ENCODE results near the gene PSMG1.
"Not testable (repeated sequence)": the region's sequence is repeated elsewhere in the genome, so short reads cannot be mapped to it uniquely, and the experiment has no call there.

PSMG1 gene

DNA sequence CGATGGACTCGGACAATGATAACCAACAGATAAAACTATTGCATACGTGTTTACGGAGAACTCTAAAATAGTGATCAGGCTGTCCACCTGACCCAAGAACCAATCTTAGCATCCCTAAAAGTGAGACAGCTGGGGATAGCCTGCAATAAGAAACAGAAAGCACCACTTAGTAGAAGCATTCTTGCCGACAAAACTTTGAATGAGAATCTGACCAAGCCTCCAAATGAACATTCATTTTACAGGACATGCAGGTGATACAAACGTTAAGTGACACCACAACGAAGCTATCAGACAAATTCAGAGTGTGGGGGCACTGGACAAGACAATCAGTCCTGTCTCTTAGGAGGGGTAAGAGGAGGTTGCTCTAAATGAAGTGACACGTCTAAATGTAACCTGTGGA is 1.2 kb downstream of the PSMG1 start:
- FAIRE-seq, result no peak
- no peak for DNase-seq (ENCODE audit: insufficient read length, low spot score)
- no peak for TF ChIP-seq POLR2A (IDR thresholded peaks at IDR 0.05; ENCODE audit: low read depth, low read length)

DNA sequence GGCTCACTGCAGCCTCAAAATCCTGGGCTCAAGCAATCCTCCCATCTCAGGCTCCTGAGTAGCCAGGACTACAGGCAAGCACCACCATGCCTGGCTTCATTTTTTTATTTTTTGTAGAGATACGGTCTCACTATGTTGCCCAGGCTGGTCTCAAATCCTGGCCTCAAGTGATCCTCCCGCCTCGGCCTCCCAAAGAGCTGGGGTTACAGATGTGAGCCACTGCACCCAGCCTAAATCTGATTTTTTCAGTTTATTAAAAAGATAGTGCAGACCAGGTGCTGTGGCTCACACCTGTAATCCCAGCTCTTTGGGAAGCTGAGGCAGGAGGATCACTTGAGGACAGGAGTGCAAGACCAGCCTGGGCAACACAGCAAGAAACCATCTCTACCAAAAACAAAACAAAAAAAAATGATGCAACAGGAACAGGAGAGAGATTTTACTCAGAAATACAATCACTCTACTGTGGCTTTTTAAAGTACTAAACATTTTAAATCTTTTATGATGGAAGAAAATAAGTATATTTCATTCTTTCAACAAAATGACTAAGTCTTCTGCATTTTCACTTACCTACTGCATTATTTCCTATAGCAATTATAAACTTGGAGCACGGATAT is 1.9 kb downstream of the PSMG1 start:
- no peak for FAIRE-seq
- TF ChIP-seq POLR2A (IDR thresholded peaks at IDR 0.05; ENCODE audit: low read depth, low read length), result no peak

DNA sequence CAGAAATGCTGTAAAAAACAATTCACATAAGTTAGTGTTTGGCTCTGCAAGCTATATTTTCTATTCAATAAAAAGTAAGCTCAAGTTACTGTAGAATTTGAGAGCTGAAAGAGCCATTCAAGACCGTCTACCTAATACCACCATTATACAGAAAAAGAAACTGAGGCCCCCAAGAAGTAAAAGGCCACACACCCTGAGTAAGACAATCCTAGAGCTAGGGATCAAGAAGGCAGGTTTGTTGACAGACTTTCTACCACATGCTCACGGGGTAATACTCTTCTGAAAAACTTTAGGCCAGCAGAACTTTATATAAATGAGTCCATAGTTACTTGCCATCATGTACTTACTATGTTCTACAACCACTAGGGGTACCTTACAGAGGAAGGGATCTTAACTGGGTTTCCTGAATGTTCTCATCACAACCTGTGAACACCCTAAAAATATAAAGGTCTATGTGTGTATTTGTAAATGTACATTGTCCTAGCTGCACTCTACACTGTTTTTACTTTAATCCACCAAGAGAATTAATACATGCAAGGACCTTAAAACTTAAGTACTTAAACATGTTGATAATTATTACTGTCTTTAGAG is 2.7 kb downstream of the PSMG1 start:
- TF ChIP-seq POLR2A (IDR thresholded peaks at IDR 0.05; ENCODE audit: low read depth, low read length), result no peak
- FAIRE-seq (no peak), DNase-seq (ENCODE audit: insufficient read length, low spot score) (no peak)

More for the DNA sequence above, 1.9 kb downstream of the PSMG1 start:
- no peak for DNase-seq (ENCODE audit: insufficient read length, low spot score)

DNA sequence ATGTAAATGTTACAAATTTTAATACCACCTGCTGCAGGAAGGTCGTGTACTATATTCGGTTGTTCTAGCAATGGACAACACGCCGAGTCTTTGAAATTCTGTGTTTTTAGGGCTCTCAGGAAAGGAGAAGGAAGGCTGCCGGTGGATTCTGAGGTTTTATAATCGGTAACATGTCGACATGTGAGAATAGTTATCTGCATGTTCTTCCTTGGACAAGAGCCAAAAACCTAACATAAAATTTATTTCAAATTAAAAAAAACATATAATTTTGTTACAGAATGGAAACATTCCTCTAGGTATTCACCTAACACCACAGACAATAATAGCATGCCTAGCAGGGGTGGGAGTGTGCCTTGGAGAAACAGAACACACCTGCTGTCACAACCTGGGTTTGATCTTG is 4.8 kb downstream of the PSMG1 start:
- FAIRE-seq (no peak), DNase-seq (ENCODE audit: insufficient read length, low spot score) (no peak)
- TF ChIP-seq POLR2A (IDR thresholded peaks at IDR 0.05; ENCODE audit: low read depth, low read length), result no peak

DNA sequence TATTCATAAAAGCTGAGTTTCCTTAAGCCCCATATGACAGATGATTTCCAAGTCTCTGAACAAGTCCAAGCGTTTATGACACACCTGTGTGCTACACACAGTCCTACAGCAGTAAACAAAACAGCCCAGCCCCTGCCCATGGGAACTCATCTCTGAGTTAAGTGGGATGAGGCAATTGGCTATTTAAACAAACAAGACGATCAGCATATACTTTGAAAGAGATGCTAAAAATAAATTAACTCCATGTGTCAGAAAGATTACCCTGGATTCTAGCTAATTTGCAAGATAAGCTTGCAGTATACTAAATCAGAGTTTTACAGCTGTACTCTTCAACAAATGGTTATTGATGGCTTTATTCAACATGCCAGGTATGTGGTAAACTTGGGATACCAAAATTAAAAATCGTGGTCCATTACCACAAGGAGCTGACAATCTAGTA is 7.0 kb downstream of the PSMG1 start:
- TF ChIP-seq POLR2A (IDR thresholded peaks at IDR 0.05; ENCODE audit: low read depth, low read length), result no peak
- DNase-seq (ENCODE audit: insufficient read length, low spot score), result no peak
- FAIRE-seq, result no peak

DNA sequence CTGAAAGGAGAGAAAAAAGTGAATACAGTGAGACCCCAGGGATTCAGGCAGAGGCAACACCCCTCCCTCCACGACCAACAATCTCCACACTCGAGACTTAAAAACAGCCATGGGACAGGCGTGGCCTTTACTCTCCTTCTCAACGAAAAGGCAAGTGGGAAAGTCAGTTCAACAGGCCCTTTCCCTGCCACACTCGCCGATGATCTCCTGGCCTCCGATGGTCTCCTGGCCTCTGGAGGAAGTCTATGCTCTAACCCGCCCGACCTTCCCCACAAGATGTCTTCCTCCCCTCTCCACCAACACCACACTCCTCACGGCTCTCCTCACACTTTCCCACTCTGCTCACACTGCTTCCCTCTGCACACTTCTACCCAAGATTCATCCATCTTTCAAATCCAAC is 7.6 kb downstream of the PSMG1 start:
- no peak for FAIRE-seq
- DNase-seq (ENCODE audit: insufficient read length, low spot score), result no peak
- TF ChIP-seq POLR2A (IDR thresholded peaks at IDR 0.05; ENCODE audit: low read depth, low read length), result no peak

DNA sequence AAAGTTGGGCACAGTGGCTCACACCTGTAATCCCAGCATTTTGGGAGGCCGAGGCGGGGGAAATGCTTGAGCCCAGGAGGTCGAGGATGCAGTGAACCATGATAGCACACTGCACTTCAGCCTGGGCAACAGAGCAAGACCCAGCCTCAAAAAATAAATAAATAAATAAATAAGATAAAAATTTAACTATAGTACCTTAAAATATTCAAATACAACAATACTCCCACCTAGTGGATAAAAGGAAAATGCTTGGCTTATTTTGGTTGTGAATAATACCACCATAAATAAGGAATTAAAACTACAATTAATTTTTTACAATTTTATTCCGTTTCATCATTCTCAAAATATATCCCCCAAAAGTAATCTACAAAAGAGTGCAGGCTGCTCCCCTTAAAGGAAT is 8.1 kb downstream of the PSMG1 start:
- TF ChIP-seq POLR2A (IDR thresholded peaks at IDR 0.05; ENCODE audit: low read depth, low read length), result no peak
- DNase-seq (ENCODE audit: insufficient read length, low spot score) (no peak), FAIRE-seq (no peak)

DNA sequence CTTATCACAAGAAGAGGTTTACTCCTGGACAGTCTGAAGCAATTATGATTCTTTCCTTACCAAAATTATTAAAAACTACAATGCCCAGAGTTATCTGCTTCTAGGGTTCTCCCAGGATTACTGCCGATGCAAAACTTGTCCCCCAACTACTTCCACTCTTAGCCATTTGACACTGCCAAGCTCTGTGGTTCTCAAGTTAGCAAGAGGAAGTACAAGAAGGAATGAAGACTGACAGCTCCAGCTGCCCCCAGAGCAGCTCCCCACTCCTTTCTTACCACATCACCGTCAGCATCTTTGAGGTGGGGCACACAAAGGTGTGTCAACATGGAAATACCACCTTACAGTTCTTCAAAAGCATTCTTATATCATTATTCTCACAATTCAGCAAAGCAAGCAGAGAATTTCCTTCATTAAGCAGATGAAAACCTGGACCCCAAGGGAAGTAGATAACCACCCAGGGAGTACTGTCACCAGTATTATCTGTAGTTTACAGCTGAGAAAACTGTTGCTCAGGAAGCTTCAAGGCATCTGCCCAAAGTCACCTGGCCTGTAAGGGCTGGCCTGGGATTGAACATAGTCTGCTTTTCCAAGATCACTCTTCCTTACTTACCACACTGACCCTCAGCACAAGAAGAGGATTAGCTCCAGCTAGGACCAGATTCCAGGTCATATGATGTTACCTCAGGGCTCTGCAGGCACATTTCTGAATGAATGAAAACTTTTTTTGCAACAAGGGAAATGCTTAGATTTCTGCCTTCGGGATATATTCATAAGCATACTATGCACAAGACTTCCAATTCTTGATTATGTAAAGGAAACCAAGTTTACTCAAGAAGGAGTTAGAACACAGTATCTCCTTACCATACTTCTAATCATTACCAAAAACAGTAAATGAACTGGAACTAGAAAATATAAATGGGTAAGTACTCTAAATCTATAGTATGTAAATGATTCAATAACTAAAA is 9.3 kb downstream of the PSMG1 start:
- DNase-seq (ENCODE audit: insufficient read length, low spot score) (no peak), FAIRE-seq (no peak)
- TF ChIP-seq POLR2A (IDR thresholded peaks at IDR 0.05; ENCODE audit: low read depth, low read length), result no peak

DNA sequence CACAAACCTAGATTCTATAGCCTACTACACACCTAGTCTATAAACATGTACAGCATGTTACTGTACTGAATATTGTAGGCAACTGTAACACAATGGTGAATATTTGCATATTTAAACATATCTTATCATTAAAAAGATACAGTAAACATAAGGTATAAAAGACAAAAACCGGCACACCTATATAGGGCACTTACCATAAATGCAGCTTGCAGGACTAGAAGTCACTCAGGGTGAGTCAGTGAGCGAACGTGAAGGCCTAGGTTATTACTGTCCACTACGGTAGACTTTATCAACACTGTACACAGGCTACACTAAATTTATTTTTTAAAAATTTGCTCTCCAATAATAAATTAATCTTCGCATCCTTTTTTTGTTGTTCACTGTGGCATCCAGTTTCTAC is 13.3 kb downstream of the PSMG1 start:
- DNase-seq (ENCODE audit: insufficient read length, low spot score), result no peak
- FAIRE-seq, result no peak
- TF ChIP-seq POLR2A (IDR thresholded peaks at IDR 0.05; ENCODE audit: low read depth, low read length), result no peak

DNA sequence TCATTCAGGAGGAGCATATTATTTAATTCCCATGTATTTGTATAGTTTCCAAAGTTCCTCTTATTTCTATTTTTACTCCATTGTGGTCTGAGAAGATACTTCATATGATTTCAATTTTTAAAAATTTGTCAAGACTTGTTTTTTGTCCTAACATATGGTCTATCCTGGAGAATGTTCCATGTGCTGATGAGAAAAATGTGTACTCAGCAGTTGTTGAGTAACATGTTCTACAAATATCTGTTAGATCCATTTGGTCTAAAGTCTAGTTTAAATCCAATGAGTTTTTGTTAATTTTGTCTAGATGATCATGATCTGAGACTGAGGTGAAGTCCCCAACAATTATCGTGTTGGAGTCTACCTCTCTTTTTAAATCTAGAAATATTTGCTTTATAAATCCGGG is 14.5 kb downstream of the PSMG1 start:
- TF ChIP-seq POLR2A (IDR thresholded peaks at IDR 0.05; ENCODE audit: low read depth, low read length), result no peak
- DNase-seq (ENCODE audit: insufficient read length, low spot score) (no peak), FAIRE-seq (no peak)

DNA sequence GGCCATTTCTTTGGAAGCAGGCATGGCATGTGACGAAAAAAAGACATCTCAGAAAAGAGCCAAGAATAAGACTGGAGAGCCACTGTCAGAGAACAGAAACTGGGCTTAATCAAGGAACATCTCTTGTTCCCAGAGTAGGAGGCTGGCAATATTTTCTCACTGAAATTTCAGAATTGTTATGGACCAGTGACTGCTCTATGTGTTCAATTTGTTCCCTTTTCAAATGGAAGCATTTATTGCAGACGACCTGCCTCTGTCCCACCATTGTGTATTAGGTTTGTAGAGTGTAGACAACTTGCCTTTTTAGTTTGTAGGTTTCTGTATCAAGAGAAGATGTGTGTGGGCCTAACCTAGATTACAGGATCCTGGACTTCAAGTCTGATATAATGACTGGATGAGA is 18.7 kb downstream of the PSMG1 start:
- DNase-seq (ENCODE audit: insufficient read length, low spot score), result no peak
- no peak for TF ChIP-seq POLR2A (IDR thresholded peaks at IDR 0.05; ENCODE audit: low read depth, low read length)
- no peak for FAIRE-seq

DNA sequence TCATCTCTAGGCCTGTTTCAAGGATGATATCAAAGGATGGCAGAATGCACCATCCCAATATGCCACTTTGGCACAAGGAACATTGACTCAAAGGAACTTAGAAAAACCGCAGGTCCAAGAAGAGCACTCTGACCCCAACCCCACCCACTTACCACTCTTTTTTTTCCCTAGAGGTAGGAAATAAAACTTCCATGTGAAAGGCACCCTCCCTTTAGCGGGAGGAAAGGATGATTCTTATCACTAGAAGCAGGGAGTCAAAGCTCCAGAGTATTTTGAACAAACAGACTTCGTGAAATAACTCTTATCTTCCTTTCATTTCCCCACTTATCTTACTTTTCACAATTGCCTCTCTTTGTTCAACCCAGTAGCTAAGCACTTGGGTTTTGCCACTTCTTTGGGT is 22.2 kb downstream of the PSMG1 start:
- FAIRE-seq (no peak), DNase-seq (ENCODE audit: insufficient read length, low spot score) (no peak)
- TF ChIP-seq POLR2A (IDR thresholded peaks at IDR 0.05; ENCODE audit: low read depth, low read length), result no peak

DNA sequence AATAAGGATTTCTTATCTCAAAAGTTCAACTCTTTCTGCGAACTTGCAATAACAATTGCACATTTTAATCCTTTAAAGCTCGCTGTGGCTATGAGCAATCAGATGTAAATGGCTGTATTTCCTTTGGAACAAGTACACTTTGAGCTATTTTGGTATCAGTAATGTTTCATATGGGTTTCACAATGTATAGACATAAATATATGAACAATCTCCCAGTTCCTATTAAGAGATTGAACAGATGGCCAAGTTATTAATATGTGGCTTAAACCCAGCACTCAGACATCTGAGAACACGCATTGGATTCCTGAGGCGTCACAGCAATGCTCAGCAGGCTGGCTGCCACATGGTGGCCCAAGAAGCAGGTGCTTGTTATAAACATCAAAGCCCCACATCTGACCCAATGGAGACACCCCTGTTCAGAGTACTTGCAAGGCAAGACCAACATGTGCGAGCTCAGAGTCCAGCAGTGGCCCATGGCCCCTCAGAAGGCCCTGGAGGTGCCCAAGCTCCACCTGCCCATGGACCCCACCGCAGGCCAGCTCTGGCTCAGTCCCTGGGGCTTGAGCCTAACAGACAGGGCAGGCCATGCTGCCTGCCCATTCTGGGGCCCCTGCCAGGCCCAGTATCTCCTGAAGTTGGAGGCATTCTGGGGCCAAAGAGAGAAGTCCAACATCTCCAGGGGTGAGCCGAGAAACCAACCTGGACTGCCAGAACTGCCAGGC is 23.7 kb downstream of the PSMG1 start:
- FAIRE-seq (no peak), DNase-seq (ENCODE audit: insufficient read length, low spot score) (no peak)
- TF ChIP-seq POLR2A (IDR thresholded peaks at IDR 0.05; ENCODE audit: low read depth, low read length), result no peak

DNA sequence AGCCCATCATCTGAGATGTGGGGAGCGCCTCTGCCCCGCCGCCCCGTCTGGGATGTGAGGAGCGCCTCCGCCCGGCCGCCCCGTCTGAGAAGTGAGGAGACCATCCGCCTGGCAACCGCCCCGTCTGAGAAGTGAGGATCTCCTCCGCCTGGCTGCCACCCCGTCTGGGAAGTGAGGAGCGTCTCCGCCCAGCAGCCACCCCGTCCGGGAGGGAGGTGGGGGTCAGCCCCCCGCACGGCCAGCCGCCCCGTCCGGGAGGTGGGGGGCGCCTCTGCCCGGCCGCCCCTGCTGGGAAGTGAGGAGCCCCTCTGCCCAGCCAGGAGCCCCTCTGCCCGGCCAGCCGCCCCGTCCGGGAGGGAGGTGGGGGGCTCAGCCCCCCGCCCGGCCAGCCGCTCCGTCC is 26.0 kb downstream of the PSMG1 start:
- FAIRE-seq; DNase-seq (ENCODE audit: insufficient read length, low spot score): not testable (repeated sequence)

Data from H54 (cell line).